HL-60/S4 treated with retinoic acid at 250 ng/mL for 4 days and 3 days (cell line): Measurements from ENCODE around the gene SLC22A31.
"Not testable (repeated sequence)": the region's sequence is repeated elsewhere in the genome, so short reads cannot be mapped to it uniquely, and the experiment has no call there.

Source experiments
- in situ Hi-C: fragments of 300-500 bp; cut with MboI; formaldehyde crosslinking; loops from 2 replicates; pipeline ENCODE4 v1.7.0; 2022; ENCODE audit warnings: low sequenced_read_pairs

SLC22A31 gene

GRCh38 chr16:89200124-89200849 is at the start of gene SLC22A31:
Gene SLC22A31, minus strand, starts transcription at chr16:89200537. Its CDS starts 36 bp downstream, at chr16:89200501.
- in situ Hi-C loops, result loop anchor here (25.0 kb wide), 1 partner anchor 463 kb away; no protein-coding TSS in a partner anchor

GRCh38 chr16:89248196-89248982 is 48.1 kb upstream of the SLC22A31 start:
- in situ Hi-C loops, result no loop called here

- in situ Hi-C loops, result not testable (repeated sequence)
Measured at GRCh38 chr16:89247734-89248075, 47.4 kb upstream of the SLC22A31 start.

GRCh38 chr16:89246903-89247733 is 46.8 kb upstream of the SLC22A31 start:
- in situ Hi-C loops, result no loop called here

- in situ Hi-C loops, result no loop called here
Measured at GRCh38 chr16:89246383-89246902, 46.1 kb upstream of the SLC22A31 start.

- in situ Hi-C loops, result no loop called here
Measured at GRCh38 chr16:89244754-89245153, 44.4 kb upstream of the SLC22A31 start.

- in situ Hi-C loops, result not testable (repeated sequence)
Measured at GRCh38 chr16:89244264-89244663, 43.9 kb upstream of the SLC22A31 start.

- in situ Hi-C loops, result no loop called here
Measured at GRCh38 chr16:89243664-89244063, 43.3 kb upstream of the SLC22A31 start.

- in situ Hi-C loops, result no loop called here
Measured at GRCh38 chr16:89242795-89243200, 42.5 kb upstream of the SLC22A31 start.

- in situ Hi-C loops, result no loop called here
Measured at GRCh38 chr16:89241187-89242007, 41.1 kb upstream of the SLC22A31 start.

- in situ Hi-C loops, result no loop called here
Measured at GRCh38 chr16:89237733-89238132, 37.4 kb upstream of the SLC22A31 start.

GRCh38 chr16:89233678-89234490 is 33.5 kb upstream of the SLC22A31 start:
- in situ Hi-C loops, result no loop called here

GRCh38 chr16:89232107-89232506 is 31.8 kb upstream of the SLC22A31 start:
- in situ Hi-C loops, result no loop called here

GRCh38 chr16:89230255-89230654 is 29.9 kb upstream of the SLC22A31 start:
- in situ Hi-C loops, result no loop called here

- in situ Hi-C loops, result loop anchor here (25.0 kb wide), 1 partner anchor 487 kb away; no protein-coding TSS in a partner anchor
Measured at GRCh38 chr16:89224665-89225064, 24.3 kb upstream of the SLC22A31 start.

GRCh38 chr16:89222931-89223330 is 22.6 kb upstream of the SLC22A31 start:
- in situ Hi-C loops, result loop anchor here (25.0 kb wide), 1 partner anchor 486 kb away; no protein-coding TSS in a partner anchor

- in situ Hi-C loops, result loop anchor here (25.0 kb wide), 1 partner anchor 484 kb away; no protein-coding TSS in a partner anchor
Measured at GRCh38 chr16:89221604-89222003, 21.3 kb upstream of the SLC22A31 start.

GRCh38 chr16:89219365-89219764 is 19.0 kb upstream of the SLC22A31 start:
- in situ Hi-C loops, result loop anchor here (25.0 kb wide), 1 partner anchor 482 kb away; no protein-coding TSS in a partner anchor
